ENCODE measurements around the gene DSCAM.

DSCAM gene

GRCh38 chr21:40783404-40783803, 63.6 kb downstream of the DSCAM start:
- no peaks in the 10 kb centered on the region for H3K36me3 ChIP-seq (ENCODE audit: control insufficient read depth in 1 of 2, insufficient read depth in 2 of 2, low read length in 2 of 2)
- H3K9me3 ChIP-seq (ENCODE audit: control insufficient read depth in 1 of 2, low read length in 2 of 2): no peaks in the 10 kb centered on the region
- H3K4me3 ChIP-seq (ENCODE audit: low read depth in 1 of 2, low read length in 2 of 2): no peak overlapping the region
- no peak overlapping the region for H3K9ac ChIP-seq (ENCODE audit: low read depth in 1 of 2, low read length in 2 of 2)
- H3K27me3 ChIP-seq (ENCODE audit: control insufficient read depth in 1 of 2, insufficient read depth in 2 of 2, low read length in 2 of 2): no peaks in the 10 kb centered on the region
- H3K4me1 ChIP-seq (ENCODE audit: control insufficient read depth in 1 of 2, insufficient read depth in 2 of 2, low read length in 2 of 2): no peaks in the 10 kb centered on the region
- H3K27ac ChIP-seq (ENCODE audit: low read depth, low read length): no peak overlapping the region

DNA sequence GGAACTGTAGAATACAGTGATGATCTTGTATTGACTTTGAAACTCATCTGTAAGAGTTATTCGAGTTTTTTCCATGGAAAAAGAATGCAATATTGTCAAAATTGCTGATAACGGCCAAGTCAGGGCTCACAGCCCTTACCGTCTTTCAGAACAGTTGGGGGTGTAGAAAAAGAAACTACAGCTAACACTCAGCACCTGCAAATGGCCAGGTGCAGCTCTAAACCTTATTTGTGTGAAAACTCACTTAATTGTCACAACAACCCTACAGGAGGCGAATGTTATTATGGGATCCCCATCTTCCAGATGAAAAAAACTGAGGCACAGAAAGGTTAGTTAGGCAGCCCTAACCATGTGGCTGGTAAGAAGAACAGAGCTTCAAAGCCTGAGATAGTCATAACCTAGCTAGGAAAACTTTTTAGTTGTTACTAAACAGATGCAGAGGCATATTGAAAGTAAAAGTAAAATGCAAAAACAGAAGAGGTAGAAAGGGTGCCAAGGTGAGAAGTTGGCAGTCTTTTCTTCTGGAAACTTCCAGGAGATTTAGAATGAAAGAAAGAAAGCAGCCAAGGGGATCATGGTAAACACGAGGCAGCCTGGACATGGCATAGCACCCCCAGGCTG, 76.4 kb downstream of the DSCAM start:
- Histone ChIP-seq H3K9me3 (ENCODE audit: control insufficient read depth in 1 of 2, low read length in 2 of 2) (no peaks in the 10 kb centered on the region), H3K27ac (ENCODE audit: low read depth, low read length) (no peak overlapping the region), H3K4me3 (ENCODE audit: low read depth in 1 of 2, low read length in 2 of 2) (no peak overlapping the region), H3K27me3 (ENCODE audit: control insufficient read depth in 1 of 2, insufficient read depth in 2 of 2, low read length in 2 of 2) (no peaks in the 10 kb centered on the region), H3K9ac (ENCODE audit: low read depth in 1 of 2, low read length in 2 of 2) (no peak overlapping the region), H3K36me3 (ENCODE audit: control insufficient read depth in 1 of 2, insufficient read depth in 2 of 2, low read length in 2 of 2) (no peaks in the 10 kb centered on the region), H3K4me1 (ENCODE audit: control insufficient read depth in 1 of 2, insufficient read depth in 2 of 2, low read length in 2 of 2) (no peaks in the 10 kb centered on the region)

GRCh38 chr21:40769231-40769630, 77.7 kb downstream of the DSCAM start:
- Histone ChIP-seq H3K4me3 (ENCODE audit: low read depth in 1 of 2, low read length in 2 of 2) (no peak overlapping the region), H3K27me3 (ENCODE audit: control insufficient read depth in 1 of 2, insufficient read depth in 2 of 2, low read length in 2 of 2) (no peaks in the 10 kb centered on the region), H3K27ac (ENCODE audit: low read depth, low read length) (no peak overlapping the region), H3K9ac (ENCODE audit: low read depth in 1 of 2, low read length in 2 of 2) (no peak overlapping the region), H3K4me1 (ENCODE audit: control insufficient read depth in 1 of 2, insufficient read depth in 2 of 2, low read length in 2 of 2) (no peaks in the 10 kb centered on the region), H3K9me3 (ENCODE audit: control insufficient read depth in 1 of 2, low read length in 2 of 2) (no peaks in the 10 kb centered on the region), H3K36me3 (ENCODE audit: control insufficient read depth in 1 of 2, insufficient read depth in 2 of 2, low read length in 2 of 2) (no peaks in the 10 kb centered on the region)

DNA sequence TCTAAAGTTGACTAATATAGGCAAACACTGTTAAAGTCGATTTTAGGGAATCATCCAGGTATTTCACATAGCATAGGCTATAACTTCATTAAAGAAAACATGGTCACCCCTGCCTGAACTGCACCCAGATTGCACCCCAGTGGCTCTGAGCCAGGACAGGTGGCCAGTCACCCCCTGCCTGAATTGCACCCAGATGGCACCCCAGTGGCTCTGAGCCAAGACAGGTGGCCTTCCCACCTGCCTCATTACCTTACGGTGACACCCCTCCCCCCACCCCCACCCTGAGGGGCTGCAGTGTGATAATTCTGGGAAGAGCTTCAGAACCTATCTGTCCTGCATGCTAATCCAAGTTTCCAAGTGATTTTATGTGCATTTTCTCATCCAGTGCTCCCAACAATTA, 78.9 kb downstream of the DSCAM start:
- H3K4me3 ChIP-seq (ENCODE audit: low read depth in 1 of 2, low read length in 2 of 2): no peak overlapping the region
- H3K9me3 ChIP-seq (ENCODE audit: control insufficient read depth in 1 of 2, low read length in 2 of 2): no peaks in the 10 kb centered on the region
- H3K36me3 ChIP-seq (ENCODE audit: control insufficient read depth in 1 of 2, insufficient read depth in 2 of 2, low read length in 2 of 2): no peaks in the 10 kb centered on the region
- H3K4me1 ChIP-seq (ENCODE audit: control insufficient read depth in 1 of 2, insufficient read depth in 2 of 2, low read length in 2 of 2): no peaks in the 10 kb centered on the region
- H3K27me3 ChIP-seq (ENCODE audit: control insufficient read depth in 1 of 2, insufficient read depth in 2 of 2, low read length in 2 of 2): no peaks in the 10 kb centered on the region
- H3K9ac ChIP-seq (ENCODE audit: low read depth in 1 of 2, low read length in 2 of 2): no peak overlapping the region
- H3K27ac ChIP-seq (ENCODE audit: low read depth, low read length): no peak overlapping the region

GRCh38 chr21:40766381-40766780, 80.6 kb downstream of the DSCAM start:
- H3K27me3 ChIP-seq (ENCODE audit: control insufficient read depth in 1 of 2, insufficient read depth in 2 of 2, low read length in 2 of 2): no peaks in the 10 kb centered on the region
- no peaks in the 10 kb centered on the region for H3K9me3 ChIP-seq (ENCODE audit: control insufficient read depth in 1 of 2, low read length in 2 of 2)
- no peaks in the 10 kb centered on the region for H3K36me3 ChIP-seq (ENCODE audit: control insufficient read depth in 1 of 2, insufficient read depth in 2 of 2, low read length in 2 of 2)
- H3K9ac ChIP-seq (ENCODE audit: low read depth in 1 of 2, low read length in 2 of 2): no peak overlapping the region
- H3K4me1 ChIP-seq (ENCODE audit: control insufficient read depth in 1 of 2, insufficient read depth in 2 of 2, low read length in 2 of 2): no peaks in the 10 kb centered on the region
- H3K4me3 ChIP-seq (ENCODE audit: low read depth in 1 of 2, low read length in 2 of 2): no peak overlapping the region
- H3K27ac ChIP-seq (ENCODE audit: low read depth, low read length): no peak overlapping the region

GRCh38 chr21:40765811-40766210, 81.1 kb downstream of the DSCAM start:
- H3K9ac ChIP-seq (ENCODE audit: low read depth in 1 of 2, low read length in 2 of 2): no peak overlapping the region
- H3K27me3 ChIP-seq (ENCODE audit: control insufficient read depth in 1 of 2, insufficient read depth in 2 of 2, low read length in 2 of 2): no peaks in the 10 kb centered on the region
- no peaks in the 10 kb centered on the region for H3K9me3 ChIP-seq (ENCODE audit: control insufficient read depth in 1 of 2, low read length in 2 of 2)
- no peak overlapping the region for H3K27ac ChIP-seq (ENCODE audit: low read depth, low read length)
- H3K36me3 ChIP-seq (ENCODE audit: control insufficient read depth in 1 of 2, insufficient read depth in 2 of 2, low read length in 2 of 2): no peaks in the 10 kb centered on the region
- no peak overlapping the region for H3K4me3 ChIP-seq (ENCODE audit: low read depth in 1 of 2, low read length in 2 of 2)
- no peaks in the 10 kb centered on the region for H3K4me1 ChIP-seq (ENCODE audit: control insufficient read depth in 1 of 2, insufficient read depth in 2 of 2, low read length in 2 of 2)

DNA sequence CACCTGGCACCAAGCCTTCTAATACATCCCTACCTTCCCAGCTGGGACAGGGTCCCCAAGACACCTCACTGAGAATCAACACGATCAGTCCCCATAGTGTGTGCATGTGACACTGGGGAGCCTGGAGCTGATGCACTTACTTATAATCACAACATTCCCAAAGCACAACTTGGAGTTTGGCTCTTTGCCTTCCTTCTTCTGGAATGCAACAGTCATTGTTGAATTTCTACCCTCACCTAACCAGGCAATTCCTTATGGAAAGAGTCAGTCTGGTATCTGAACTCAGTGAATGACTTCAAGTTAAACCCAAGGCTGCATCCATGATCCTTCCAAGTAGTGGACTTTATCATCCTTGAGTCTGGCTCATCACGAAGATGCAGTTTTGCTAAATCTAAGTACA, 86.1 kb downstream of the DSCAM start:
- no peak overlapping the region for H3K4me3 ChIP-seq (ENCODE audit: low read depth in 1 of 2, low read length in 2 of 2)
- H3K4me1 ChIP-seq (ENCODE audit: control insufficient read depth in 1 of 2, insufficient read depth in 2 of 2, low read length in 2 of 2): no peaks in the 10 kb centered on the region
- no peak overlapping the region for H3K27ac ChIP-seq (ENCODE audit: low read depth, low read length)
- H3K36me3 ChIP-seq (ENCODE audit: control insufficient read depth in 1 of 2, insufficient read depth in 2 of 2, low read length in 2 of 2): no peaks in the 10 kb centered on the region
- no peak overlapping the region for H3K9ac ChIP-seq (ENCODE audit: low read depth in 1 of 2, low read length in 2 of 2)
- no peaks in the 10 kb centered on the region for H3K9me3 ChIP-seq (ENCODE audit: control insufficient read depth in 1 of 2, low read length in 2 of 2)
- H3K27me3 ChIP-seq (ENCODE audit: control insufficient read depth in 1 of 2, insufficient read depth in 2 of 2, low read length in 2 of 2): no peaks in the 10 kb centered on the region

- no peak overlapping the region for H3K27ac ChIP-seq (ENCODE audit: low read depth, low read length)
- no peaks in the 10 kb centered on the region for H3K9me3 ChIP-seq (ENCODE audit: control insufficient read depth in 1 of 2, low read length in 2 of 2)
- no peaks in the 10 kb centered on the region for H3K4me1 ChIP-seq (ENCODE audit: control insufficient read depth in 1 of 2, insufficient read depth in 2 of 2, low read length in 2 of 2)
- no peak overlapping the region for H3K4me3 ChIP-seq (ENCODE audit: low read depth in 1 of 2, low read length in 2 of 2)
- no peaks in the 10 kb centered on the region for H3K36me3 ChIP-seq (ENCODE audit: control insufficient read depth in 1 of 2, insufficient read depth in 2 of 2, low read length in 2 of 2)
- no peak overlapping the region for H3K9ac ChIP-seq (ENCODE audit: low read depth in 1 of 2, low read length in 2 of 2)
- no peaks in the 10 kb centered on the region for H3K27me3 ChIP-seq (ENCODE audit: control insufficient read depth in 1 of 2, insufficient read depth in 2 of 2, low read length in 2 of 2)
These were observed 87.9 kb downstream of the DSCAM start for GRCh38 chr21:40759061-40759460.

- Histone ChIP-seq H3K36me3 (ENCODE audit: control insufficient read depth in 1 of 2, insufficient read depth in 2 of 2, low read length in 2 of 2) (no peaks in the 10 kb centered on the region), H3K4me3 (ENCODE audit: low read depth in 1 of 2, low read length in 2 of 2) (no peak overlapping the region), H3K9me3 (ENCODE audit: control insufficient read depth in 1 of 2, low read length in 2 of 2) (no peaks in the 10 kb centered on the region), H3K4me1 (ENCODE audit: control insufficient read depth in 1 of 2, insufficient read depth in 2 of 2, low read length in 2 of 2) (no peaks in the 10 kb centered on the region), H3K27ac (ENCODE audit: low read depth, low read length) (no peak overlapping the region), H3K9ac (ENCODE audit: low read depth in 1 of 2, low read length in 2 of 2) (no peak overlapping the region), H3K27me3 (ENCODE audit: control insufficient read depth in 1 of 2, insufficient read depth in 2 of 2, low read length in 2 of 2) (no peaks in the 10 kb centered on the region)
These were observed 89.6 kb downstream of the DSCAM start for GRCh38 chr21:40757366-40757765.

DNA sequence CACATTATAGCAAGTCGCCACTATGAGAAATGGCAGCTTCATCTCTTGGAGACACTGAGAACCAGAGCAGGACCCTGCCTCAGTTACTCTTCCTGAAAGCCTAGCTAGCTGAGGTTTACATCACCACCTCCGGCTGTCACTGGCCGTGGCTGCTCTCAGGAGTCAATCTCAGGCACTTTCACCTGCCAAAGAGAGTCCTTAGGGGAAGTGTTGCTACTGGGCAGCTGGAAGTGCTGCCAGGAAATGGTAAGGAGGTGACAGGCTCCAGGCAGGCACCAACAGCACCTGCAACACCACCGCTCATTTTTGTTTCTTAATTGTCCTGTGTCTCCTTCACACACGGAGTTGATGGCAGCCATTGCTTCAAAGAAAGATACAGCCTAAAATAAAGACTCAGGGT, 92.5 kb downstream of the DSCAM start:
- H3K27me3 ChIP-seq (ENCODE audit: control insufficient read depth in 1 of 2, insufficient read depth in 2 of 2, low read length in 2 of 2): no peaks in the 10 kb centered on the region
- no peak overlapping the region for H3K9ac ChIP-seq (ENCODE audit: low read depth in 1 of 2, low read length in 2 of 2)
- H3K36me3 ChIP-seq (ENCODE audit: control insufficient read depth in 1 of 2, insufficient read depth in 2 of 2, low read length in 2 of 2): no peaks in the 10 kb centered on the region
- H3K4me3 ChIP-seq (ENCODE audit: low read depth in 1 of 2, low read length in 2 of 2): no peak overlapping the region
- H3K27ac ChIP-seq (ENCODE audit: low read depth, low read length): no peak overlapping the region
- H3K4me1 ChIP-seq (ENCODE audit: control insufficient read depth in 1 of 2, insufficient read depth in 2 of 2, low read length in 2 of 2): no peaks in the 10 kb centered on the region
- no peaks in the 10 kb centered on the region for H3K9me3 ChIP-seq (ENCODE audit: control insufficient read depth in 1 of 2, low read length in 2 of 2)

DNA sequence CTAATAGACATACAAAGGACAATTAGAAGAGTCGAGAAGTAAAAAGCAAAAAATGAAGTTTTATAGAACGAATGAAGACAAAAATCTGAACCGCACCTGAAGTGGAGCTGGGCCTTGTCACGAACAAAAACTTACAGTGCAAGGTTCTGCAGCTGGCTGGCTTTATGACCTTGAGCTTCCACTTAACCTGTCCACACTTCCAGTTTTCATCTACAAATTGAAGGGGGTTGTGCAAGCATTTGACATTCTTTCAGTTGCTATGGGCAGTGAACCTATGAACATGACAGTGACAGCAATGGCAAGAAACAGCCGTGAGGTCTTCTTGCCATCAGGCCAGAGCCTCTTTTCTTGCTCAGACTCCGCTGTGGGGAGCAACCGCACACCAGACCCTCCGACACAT, 93.2 kb downstream of the DSCAM start:
- Histone ChIP-seq H3K4me1 (ENCODE audit: control insufficient read depth in 1 of 2, insufficient read depth in 2 of 2, low read length in 2 of 2) (no peaks in the 10 kb centered on the region), H3K27me3 (ENCODE audit: control insufficient read depth in 1 of 2, insufficient read depth in 2 of 2, low read length in 2 of 2) (no peaks in the 10 kb centered on the region)

More for the DNA sequence above, 93.2 kb downstream of the DSCAM start:
- H3K36me3 ChIP-seq (ENCODE audit: control insufficient read depth in 1 of 2, insufficient read depth in 2 of 2, low read length in 2 of 2): no peaks in the 10 kb centered on the region
- no peak overlapping the region for H3K9ac ChIP-seq (ENCODE audit: low read depth in 1 of 2, low read length in 2 of 2)
- no peaks in the 10 kb centered on the region for H3K9me3 ChIP-seq (ENCODE audit: control insufficient read depth in 1 of 2, low read length in 2 of 2)
- H3K27ac ChIP-seq (ENCODE audit: low read depth, low read length): no peak overlapping the region
- no peak overlapping the region for H3K4me3 ChIP-seq (ENCODE audit: low read depth in 1 of 2, low read length in 2 of 2)

All from duodenal mucosa (tissue), 2 donors.